HG03439 (cell line): ENCODE measurements around the gene TAF3.
A peak's percentile ranks its signal among the peaks of the same experiment; 100 is the strongest.
"Not testable (repeated sequence)": the region's sequence is repeated elsewhere in the genome, so short reads cannot be mapped to it uniquely, and the experiment has no call there.

Experiments used
- ATAC-seq: cut with Tn5 transposase; IDR thresholded peaks from one replicate; pipeline ENCODE4 v1.9.1; 2021; ENCODE audit warnings: mild to moderate bottlenecking, moderate library complexity; ENCODE audit not compliant: unreplicated experiment

Gene TAF3

DNA sequence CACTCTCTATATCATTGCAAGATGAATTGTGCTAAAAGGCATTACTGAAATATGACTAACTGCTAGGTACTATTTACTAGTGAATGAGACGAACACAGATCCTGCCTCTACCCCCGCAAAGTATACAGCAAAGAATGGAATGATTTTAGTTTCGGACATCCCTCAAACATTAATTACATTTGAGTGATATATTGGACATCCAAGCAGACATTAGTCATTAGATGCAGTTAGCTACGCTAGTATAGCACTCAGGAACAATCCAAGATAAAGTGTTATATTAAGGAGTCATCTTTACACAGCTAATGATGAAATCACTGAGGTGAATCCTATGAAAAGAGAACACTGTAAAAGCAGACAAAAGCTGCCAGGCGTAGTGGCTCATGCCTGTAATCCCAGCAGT is 7.3 kb upstream of the TAF3 start:
- no peak for ATAC-seq

DNA sequence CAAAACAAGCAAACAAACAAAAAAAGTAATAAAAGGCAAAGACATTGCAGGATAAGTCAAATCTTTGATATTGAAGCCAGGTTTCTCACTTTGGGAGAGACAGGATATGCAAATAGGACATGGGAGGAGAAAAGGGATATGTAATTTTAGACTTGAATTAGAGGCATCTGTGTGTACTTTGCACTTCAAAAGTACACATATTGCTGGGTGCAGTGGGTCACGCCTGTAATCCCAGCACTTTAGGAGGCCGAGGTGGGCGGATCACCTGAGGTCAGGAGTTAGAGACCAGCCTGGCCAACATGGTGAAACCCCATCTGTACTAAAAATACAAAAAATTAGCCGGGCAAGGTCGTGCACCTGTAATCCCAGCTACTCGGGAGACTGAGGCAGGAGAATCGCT is 6.6 kb upstream of the TAF3 start:
- not testable (repeated sequence) for ATAC-seq

DNA sequence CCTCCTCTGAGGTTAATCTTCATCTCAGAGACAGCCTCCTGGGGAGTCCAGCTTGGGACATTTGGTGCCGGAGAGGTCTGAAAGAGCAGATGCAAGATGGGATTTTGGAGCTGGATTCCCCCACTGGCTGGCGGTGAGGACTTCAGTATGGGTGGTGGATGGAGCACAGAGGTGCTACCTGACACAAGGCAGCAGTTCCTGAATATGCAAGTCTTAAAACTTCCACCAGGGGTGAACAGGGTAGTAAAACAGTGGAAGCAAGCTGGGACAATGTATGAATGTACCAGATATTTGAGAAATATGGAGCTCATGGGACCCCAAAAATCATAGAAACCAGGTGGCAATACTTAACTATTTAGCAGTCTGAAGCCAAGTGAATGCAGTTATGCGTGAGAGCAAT is 4.8 kb upstream of the TAF3 start:
- ATAC-seq: no peak

DNA sequence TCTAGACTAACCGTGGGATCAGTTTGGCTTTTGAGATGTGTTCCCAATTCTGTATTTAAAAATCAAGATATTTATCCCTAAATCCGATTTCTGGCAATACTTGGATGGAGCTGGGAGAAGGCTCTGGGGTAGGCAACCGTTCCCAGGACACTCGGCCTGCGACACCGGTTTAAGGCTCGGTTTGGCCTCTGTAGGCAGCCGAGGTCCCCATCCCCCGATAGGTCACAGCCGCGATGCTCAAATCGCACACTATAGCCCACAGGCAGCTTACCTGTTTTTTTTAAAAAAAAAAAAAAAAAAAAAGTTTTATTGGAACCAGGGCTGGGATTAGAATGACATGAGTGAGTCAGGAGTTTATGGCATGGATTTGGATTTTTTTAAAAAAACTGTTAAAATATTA is 729 bp upstream of the TAF3 start:
- ATAC-seq: no peak

DNA sequence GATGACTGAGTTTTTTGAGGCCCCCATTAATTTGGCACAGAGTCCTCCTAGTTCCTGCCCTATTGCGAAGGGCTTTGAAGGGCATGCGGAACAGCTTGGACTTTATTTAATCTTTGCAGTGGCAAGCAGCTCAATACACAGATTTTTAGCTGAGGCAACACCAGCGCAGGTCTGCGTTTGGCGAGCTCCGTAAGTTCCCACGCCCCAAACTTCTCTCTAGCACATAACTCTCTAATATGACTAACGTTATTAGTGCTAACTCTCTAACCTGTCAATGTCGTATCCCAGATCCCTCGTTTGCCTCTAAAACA is 366 bp upstream of the TAF3 start:
- ATAC-seq: no peak

DNA sequence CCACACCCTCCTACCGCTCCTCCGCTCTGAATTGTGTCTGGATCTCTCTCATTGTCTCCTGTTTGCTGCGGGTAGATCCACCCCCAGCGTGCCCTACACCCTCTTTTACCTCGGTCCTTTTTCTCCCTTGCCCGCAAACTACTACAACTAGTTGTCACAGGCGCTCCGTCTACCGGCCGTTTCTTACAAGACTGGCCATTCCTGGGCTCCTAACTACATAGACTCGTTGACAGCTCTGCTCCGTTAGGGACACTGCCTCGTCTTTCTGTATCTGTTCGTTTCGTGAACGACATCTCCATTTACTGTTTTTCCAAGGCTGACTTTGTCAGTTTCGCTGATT is 786 bp downstream of the TAF3 start:
- ATAC-seq: peak; percentile 44

DNA sequence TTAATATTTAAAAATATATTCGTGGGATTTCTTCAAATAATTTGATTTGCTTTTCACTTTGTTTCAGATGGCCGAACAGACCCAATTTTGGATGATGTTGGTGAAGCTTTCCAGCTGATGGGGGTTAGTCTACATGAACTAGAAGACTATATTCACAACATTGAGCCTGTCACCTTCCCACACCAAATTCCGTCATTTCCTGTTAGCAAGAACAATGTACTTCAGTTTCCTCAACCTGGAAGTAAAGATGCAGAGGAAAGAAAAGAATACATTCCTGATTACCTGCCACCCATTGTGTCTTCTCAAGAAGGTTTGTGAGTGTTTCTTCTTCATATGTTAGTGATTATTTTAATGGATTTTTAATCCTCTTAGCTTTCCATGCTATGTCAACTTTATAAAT is 5.9 kb downstream of the TAF3 start:
- ATAC-seq: no peak

DNA sequence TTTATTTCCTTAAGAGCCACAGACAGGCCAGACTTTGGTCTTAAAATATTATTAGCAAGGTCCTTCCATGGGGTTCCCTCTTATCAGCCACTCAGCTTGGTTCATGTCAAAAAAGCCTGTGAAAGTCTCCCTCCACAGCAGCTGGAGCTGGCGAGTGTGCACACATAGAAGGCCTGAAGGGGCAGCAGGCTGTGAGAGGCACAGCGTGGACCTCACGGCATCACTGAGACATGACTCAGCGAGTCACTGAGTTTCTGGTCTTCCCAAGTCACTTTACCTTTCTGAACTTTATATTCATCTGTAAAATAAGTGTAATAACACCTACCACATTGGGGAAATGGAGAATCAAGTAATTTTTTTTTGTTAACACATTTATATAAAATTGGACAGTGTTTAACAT is 8.7 kb downstream of the TAF3 start:
- no peak for ATAC-seq

DNA sequence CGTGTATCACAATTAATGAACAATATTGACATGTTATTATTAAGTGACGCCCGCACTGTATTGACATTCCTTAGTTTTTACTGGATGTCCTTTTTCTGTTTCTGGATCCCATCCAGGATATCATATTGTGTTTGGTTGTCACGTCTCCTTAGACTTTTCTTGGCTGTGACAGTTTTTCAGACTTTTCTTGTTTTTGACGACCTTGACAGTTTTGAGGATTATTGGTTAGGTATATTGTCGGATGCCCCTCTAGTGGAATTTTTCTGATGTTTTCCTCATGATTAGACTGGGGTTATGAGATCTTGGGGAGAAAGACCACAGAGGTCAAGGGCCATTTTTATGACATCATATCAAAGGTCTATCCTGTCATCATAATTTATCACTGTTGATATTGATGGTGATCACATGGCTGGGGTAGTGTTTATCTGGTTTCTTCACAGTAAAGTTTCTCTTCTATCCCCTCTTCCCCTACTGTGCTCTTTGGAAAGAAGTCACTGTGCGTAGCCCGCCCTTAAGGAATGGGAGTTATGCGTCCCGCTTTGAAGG is 11.1 kb downstream of the TAF3 start:
- no peak for ATAC-seq

DNA sequence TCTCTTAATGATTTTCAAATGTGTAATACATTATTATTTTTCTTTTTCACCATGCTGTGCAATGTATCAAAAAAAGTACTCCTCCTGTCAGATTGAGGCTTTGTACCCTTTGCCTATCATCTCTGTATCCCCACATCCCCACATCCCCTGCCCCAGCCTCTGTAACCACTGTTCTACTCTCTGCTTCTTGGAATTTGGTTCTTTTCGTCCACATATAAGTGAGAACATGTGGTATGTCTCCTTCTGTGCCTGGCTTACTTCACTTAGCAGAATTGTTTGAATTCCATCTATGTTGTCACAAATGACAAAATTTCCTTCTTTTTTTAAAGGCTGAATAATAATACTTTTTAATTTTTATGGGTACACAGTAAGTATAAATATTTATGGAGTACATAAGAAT is 13.8 kb downstream of the TAF3 start:
- ATAC-seq: no peak

DNA sequence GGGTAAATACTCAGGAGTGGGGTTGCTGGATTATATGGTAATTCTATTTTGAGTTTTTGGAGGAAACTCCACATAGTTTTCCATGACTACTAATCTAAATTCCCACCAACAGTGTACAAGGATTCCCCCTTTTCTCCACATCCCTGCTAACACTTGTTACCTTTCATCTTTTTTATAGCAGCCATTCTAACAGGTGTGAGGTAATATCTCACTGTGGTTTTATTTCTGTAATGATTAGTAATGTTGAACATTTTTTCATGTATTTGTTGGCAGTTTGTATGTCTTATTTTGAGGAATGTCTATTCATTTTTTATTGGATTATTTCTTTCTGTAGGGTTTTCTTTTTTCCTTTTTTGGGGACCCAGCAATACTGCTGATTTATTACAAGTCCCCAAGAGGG is 14.9 kb downstream of the TAF3 start:
- no peak for ATAC-seq

DNA sequence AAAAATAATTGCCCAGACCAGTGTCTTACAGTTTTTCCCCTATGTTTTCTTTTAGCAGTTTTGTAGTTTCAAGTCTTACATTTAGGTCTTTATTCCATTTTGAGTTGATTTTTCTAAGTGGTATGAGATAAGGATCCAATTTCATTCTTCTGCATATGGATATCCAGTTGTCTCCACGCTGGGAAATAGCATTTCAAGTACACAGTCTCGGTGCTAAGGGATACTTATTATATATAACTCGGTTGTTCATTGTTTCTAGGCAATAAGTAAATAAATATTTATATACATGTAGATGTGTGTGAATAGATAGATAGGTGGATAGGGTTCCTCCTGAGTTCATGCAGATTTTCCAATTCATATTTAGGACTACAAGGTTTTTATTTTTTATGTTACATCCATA is 16.0 kb downstream of the TAF3 start:
- no peak for ATAC-seq

DNA sequence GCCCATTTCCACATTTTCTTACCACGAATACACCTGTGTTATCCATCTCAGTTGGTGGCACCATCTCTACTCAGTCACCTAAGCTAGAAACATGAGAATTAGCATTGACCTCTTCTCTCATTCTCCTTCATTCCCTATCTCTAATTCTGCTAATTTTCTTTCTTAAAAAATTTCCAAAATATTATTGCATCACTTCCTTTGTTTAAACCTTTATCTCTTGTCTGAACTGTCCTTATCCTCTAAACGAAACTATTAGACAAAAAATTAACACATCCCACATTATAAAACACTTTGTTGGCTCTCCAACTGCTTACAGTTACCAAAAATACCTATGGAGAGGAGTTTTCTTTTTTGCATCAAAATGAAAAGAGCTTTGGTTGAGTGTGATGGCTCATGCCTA is 18.3 kb downstream of the TAF3 start:
- no peak for ATAC-seq

DNA sequence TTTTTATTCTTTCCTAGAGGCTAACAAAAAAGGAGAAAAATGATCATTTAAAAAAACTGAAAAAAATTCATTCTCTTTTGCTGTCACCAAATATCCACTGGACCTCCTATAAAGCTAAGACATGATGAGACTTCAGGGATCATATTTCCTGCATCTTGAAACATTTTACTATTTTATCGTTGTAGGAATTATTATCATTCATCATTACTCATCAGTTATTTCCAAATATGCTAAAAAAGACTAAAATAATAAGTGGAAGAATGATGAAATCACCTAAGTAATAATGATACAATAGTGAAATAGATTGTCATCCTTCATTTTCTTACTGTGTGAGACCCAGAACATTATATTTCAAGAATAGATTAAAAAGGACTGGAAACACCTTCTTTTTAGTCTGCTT is 28.3 kb downstream of the TAF3 start:
- no peak for ATAC-seq

DNA sequence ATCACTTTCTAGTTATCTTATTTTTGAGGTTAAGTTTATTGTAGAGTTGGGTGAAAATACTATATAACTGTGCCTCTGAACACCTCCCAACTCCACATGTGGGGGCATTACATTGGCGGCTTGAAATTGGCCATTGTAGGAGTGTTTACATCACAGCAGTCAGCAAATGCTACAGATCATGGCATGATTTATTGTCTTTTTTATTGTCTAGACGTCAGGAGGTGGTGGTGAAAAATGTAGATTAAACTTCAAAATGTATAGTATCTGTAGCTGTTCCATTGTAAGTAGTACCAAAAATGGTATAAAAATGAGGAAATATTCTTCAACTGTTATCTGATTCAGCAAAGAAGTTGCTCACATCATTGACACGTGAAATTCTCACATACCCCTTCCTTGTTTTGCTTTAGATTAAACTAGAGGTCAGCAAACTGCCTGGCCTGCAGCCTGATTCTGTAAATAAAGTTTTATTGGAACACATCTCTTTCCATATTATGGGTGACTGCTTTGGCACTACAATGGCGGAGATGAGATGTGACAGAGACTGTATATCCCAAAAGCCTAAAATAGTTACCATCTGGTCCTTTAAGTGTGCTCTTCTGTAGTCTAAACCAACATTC is 35.0 kb downstream of the TAF3 start:
- ATAC-seq: no peak

DNA sequence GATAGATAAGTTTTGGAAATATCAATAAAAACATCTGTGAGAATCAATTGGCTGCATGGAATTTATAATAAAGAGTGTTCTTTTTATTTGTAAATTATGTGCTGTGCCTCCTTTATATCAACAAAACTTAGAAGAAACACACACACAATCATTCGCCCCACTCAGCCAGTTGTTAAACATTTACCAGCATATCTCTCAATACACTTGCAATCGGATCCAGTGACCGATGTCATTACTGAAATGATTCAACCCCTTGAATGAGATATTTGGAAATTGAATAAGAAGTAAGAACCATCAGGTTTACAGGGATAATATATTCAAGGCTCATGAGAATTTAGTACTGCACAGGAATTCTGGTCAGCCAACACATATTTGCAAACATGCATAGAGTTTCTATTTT is 35.6 kb downstream of the TAF3 start:
- ATAC-seq: no peak

DNA sequence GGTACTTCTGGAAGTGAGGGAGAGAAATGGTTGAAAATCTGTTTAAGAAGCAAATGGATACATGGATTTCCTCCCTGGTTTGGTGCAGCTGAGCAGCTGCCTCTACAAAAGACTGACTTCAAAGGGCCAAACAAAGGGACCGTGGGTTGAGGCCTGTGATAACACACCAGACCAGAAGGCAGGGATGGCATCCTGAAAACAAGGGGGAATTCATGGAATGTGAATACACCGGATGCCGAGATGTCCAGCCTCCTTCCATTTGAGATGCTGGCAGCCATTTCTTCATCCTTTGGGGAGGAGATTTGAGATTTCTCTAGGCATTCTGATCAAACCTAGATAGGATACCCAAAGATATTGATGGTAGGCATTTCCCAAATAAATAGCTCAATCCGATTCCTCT is 36.9 kb downstream of the TAF3 start:
- no peak for ATAC-seq

DNA sequence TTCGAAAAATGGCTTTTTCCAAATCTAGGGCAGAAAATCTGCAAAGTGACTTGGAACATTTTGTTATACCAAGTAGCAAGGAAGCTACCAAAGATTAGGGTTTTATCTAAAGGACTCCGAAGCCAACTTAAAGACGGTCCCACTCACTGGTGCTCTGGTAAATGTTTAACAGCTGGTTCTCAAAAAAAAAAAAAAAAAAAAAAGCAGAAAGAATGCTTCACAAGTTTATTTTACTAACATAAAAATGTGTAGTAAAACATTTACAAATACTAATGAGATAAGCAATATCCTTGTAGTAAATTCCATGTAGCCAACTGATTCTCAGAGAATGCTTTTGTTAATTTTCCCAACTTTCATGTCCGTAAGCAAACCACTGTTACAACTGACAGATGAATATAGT is 38.4 kb downstream of the TAF3 start:
- ATAC-seq: no peak

DNA sequence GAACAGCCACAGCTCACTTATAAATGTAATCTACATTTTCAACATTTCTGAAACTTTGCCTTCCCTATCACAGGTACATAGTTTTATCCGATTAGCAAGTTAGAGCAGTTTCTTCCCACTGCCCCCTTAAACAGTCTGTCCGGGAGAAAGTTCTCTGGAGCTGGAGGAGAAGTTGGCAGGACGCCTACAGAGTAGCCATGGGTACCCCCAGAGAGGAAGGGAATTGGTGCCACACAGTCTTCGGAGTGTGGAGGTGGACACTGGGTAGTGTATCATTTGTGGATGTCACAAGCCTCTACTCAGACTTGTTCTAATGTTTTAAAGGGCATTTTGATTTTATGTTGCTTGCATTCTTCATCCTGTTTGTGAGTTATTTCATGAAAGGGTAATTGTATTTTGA is 39.0 kb downstream of the TAF3 start:
- no peak for ATAC-seq

DNA sequence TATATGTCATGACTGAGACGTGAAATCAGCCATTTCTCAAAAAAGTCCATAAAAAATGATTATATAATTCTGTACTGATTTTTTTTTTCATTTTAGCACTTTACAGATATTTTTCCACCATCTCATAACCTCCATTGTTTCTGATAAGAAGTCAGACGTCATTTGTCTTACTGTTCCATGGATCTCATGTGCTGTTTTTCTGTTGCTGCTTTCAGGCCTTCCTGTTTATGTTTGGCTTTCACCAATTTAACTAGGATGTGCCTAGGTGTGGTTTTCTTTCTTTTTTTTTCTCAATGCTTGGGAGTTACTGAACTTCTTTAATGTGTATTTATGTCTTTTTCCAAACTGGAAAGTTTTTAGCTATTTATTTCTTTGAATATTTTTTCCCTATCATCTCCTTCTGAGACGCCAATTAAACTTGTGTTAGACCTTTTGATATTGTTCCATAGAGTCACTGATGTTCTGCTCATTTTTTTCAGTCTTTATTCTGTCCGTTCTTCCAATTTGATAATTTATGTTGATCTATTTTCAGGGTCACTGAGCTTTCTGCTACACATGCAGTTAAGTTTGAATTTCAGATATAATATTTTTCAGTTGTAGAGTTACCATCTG is 43.3 kb downstream of the TAF3 start:
- no peak for ATAC-seq

DNA sequence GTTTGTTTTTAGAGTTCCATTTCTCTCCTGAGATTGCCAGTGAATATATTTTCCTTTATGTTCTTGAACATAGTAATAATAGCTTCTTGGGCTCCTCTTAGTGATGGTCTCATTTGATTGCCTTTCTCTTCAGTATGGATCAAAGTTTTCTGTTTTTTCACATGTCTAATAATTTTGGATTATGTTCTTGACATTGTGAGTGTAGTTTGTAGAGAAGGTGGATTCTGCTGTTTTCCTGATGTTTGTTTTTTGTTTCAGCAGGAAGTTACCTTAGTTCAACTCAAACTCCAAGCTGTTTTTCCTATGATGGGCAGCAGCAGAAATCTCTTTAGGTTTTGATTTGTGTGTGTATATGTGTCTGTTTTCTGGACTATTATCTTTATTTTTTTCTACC is 43.8 kb downstream of the TAF3 start:
- no peak for ATAC-seq

DNA sequence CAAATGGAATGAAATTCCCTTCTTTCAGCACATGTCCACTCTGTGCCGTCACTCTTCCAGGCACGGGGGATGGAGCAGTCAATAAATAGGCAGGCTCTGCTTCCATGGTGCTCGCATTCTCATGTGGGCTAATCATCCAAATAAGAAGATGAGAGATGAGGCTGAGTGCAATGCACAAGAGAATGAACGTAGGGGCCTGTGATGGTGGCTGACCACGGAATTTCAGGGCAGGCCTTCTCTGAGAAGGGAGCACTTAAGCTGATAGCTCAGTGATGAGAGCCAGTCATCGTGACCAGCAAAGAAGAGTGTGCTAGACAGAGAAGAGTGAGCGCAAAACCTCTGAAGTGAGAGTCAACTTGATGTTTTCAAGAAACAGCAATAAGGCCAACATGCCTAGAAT is 47.9 kb downstream of the TAF3 start:
- ATAC-seq: no peak

DNA sequence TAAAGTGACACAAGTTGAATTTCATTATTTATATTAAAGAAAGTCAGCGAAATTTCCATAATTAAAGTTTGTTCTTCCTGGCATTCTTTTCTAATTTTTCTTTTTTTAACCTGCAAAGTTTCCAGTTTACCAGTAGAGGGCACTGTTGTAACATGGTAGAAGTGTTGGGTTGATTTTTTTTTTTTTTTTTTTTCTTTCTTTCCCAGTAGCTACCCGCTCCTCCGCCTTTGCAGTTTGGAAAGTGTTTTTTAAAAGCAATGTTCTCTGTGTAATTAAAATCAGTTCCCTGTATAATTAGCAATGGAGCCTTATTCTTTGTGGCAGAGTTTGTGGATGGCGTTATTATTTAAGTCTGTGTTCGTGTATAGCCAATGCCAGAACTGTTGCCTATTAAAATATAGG is 53.7 kb downstream of the TAF3 start:
- no peak for ATAC-seq
